Measurements from ENCODE around the gene CELF3. TPM values are rescaled to one million over a fixed set of nuclear protein-coding genes. Genes with fewer than 3 reads are reported as not detected.

The CELF3 gene
- polyA plus RNA-seq (2013, experiment 1 of 4): 6.0 TPM
- polyA plus RNA-seq (2013, experiment 2 of 4): 4.6 TPM
- polyA plus RNA-seq (2013, experiment 3 of 4): 7.5 TPM
- 9.6 TPM for polyA plus RNA-seq (2013, experiment 4 of 4)

- Histone ChIP-seq H3K4me1 (ENCODE audit: control insufficient read depth, insufficient read depth, low read length) (peaks cover 51% of the 10 kb centered on the region), H3K36me3 (ENCODE audit: control insufficient read depth, insufficient read depth, low read length) (no peaks in the 10 kb centered on the region), H3K27me3 (ENCODE audit: control insufficient read depth, insufficient read depth, low read length, poor library complexity, severe bottlenecking) (peaks cover 34% of the 10 kb centered on the region), H3K4me3 (ENCODE audit: insufficient read depth, low read depth, low read length) (peak within 1 kb of the TSS; percentile 41), H3K27ac (ENCODE audit: insufficient read depth, low read depth, low read length, poor library complexity, severe bottlenecking) (peak within 1 kb of the TSS; percentile 87), H3K9me3 (ENCODE audit: control insufficient read depth, low read length) (no peaks in the 10 kb centered on the region)
- WGBS, 2 experiments: 3% methylated on average over 26 to 27 of the region's 27 CpGs
Observed at GRCh38 chr1:151716771-151717631, at the start of gene CELF3. Gene CELF3 (minus strand): TSS chr1:151716803. CDS start chr1:151716020, 783 bp downstream.

- Histone ChIP-seq H3K27me3 (ENCODE audit: control insufficient read depth, insufficient read depth, low read length, poor library complexity, severe bottlenecking) (no peaks in the 10 kb centered on the region), H3K36me3 (ENCODE audit: control insufficient read depth, insufficient read depth, low read length) (peaks cover 6% of the 10 kb centered on the region), H3K27ac (ENCODE audit: insufficient read depth, low read depth, low read length, poor library complexity, severe bottlenecking) (no peak overlapping the region), H3K4me1 (ENCODE audit: control insufficient read depth, insufficient read depth, low read length) (peaks cover 3% of the 10 kb centered on the region), H3K4me3 (ENCODE audit: insufficient read depth, low read depth, low read length) (peak overlapping the region; percentile 68), H3K9me3 (ENCODE audit: control insufficient read depth, low read length) (no peaks in the 10 kb centered on the region)
- 88 to 89% methylated on average over 10 of the region's 10 CpGs for WGBS, 2 experiments
Observed at GRCh38 chr1:151763990-151764389, 47.4 kb upstream of the CELF3 start.

GRCh38 chr1:151762941-151763921, 46.6 kb upstream of the CELF3 start, which contains the start of gene MRPL9:
Gene MRPL9 (minus strand): TSS chr1:151763496. CDS start chr1:151763479, 17 bp downstream.
- no peaks in the 10 kb centered on the region for H3K27me3 ChIP-seq (ENCODE audit: control insufficient read depth, insufficient read depth, low read length, poor library complexity, severe bottlenecking)
- no peaks in the 10 kb centered on the region for H3K9me3 ChIP-seq (ENCODE audit: control insufficient read depth, low read length)
- peak within 1 kb of the TSS; percentile 31 for H3K27ac ChIP-seq (ENCODE audit: insufficient read depth, low read depth, low read length, poor library complexity, severe bottlenecking)
- peaks cover 6% of the 10 kb centered on the region for H3K36me3 ChIP-seq (ENCODE audit: control insufficient read depth, insufficient read depth, low read length)
- peaks cover 3% of the 10 kb centered on the region for H3K4me1 ChIP-seq (ENCODE audit: control insufficient read depth, insufficient read depth, low read length)
- WGBS, 2 experiments: 1% methylated on average over 66 to 68 of the region's 68 CpGs
- H3K4me3 ChIP-seq (ENCODE audit: insufficient read depth, low read depth, low read length): peak within 1 kb of the TSS; percentile 68

GRCh38 chr1:151760597-151761385, 44.2 kb upstream of the CELF3 start:
- Histone ChIP-seq H3K4me1 (ENCODE audit: control insufficient read depth, insufficient read depth, low read length) (peaks cover 3% of the 10 kb centered on the region), H3K36me3 (ENCODE audit: control insufficient read depth, insufficient read depth, low read length) (peaks cover 6% of the 10 kb centered on the region), H3K27me3 (ENCODE audit: control insufficient read depth, insufficient read depth, low read length, poor library complexity, severe bottlenecking) (no peaks in the 10 kb centered on the region), H3K4me3 (ENCODE audit: insufficient read depth, low read depth, low read length) (no peak overlapping the region), H3K9me3 (ENCODE audit: control insufficient read depth, low read length) (no peaks in the 10 kb centered on the region), H3K27ac (ENCODE audit: insufficient read depth, low read depth, low read length, poor library complexity, severe bottlenecking) (no peak overlapping the region)
- 82 to 93% methylated on average over 5 to 7 of the region's 7 CpGs for WGBS, 2 experiments

GRCh38 chr1:151759241-151759640, 42.6 kb upstream of the CELF3 start:
- Histone ChIP-seq H3K27ac (ENCODE audit: insufficient read depth, low read depth, low read length, poor library complexity, severe bottlenecking) (no peak overlapping the region), H3K36me3 (ENCODE audit: control insufficient read depth, insufficient read depth, low read length) (peaks cover 6% of the 10 kb centered on the region), H3K27me3 (ENCODE audit: control insufficient read depth, insufficient read depth, low read length, poor library complexity, severe bottlenecking) (no peaks in the 10 kb centered on the region), H3K4me1 (ENCODE audit: control insufficient read depth, insufficient read depth, low read length) (peaks cover 3% of the 10 kb centered on the region), H3K4me3 (ENCODE audit: insufficient read depth, low read depth, low read length) (no peak overlapping the region), H3K9me3 (ENCODE audit: control insufficient read depth, low read length) (no peaks in the 10 kb centered on the region)

- Histone ChIP-seq H3K4me3 (ENCODE audit: insufficient read depth, low read depth, low read length) (no peak overlapping the region), H3K9me3 (ENCODE audit: control insufficient read depth, low read length) (no peaks in the 10 kb centered on the region), H3K36me3 (ENCODE audit: control insufficient read depth, insufficient read depth, low read length) (peaks cover 6% of the 10 kb centered on the region), H3K4me1 (ENCODE audit: control insufficient read depth, insufficient read depth, low read length) (no peaks in the 10 kb centered on the region), H3K27ac (ENCODE audit: insufficient read depth, low read depth, low read length, poor library complexity, severe bottlenecking) (no peak overlapping the region), H3K27me3 (ENCODE audit: control insufficient read depth, insufficient read depth, low read length, poor library complexity, severe bottlenecking) (no peaks in the 10 kb centered on the region)
- 84 to 90% methylated on average over 1 of the region's 1 CpG for WGBS, 2 experiments
Observed at GRCh38 chr1:151756291-151756690, 39.7 kb upstream of the CELF3 start.

- Histone ChIP-seq H3K9me3 (ENCODE audit: control insufficient read depth, low read length) (peaks cover 2% of the 10 kb centered on the region), H3K4me3 (ENCODE audit: insufficient read depth, low read depth, low read length) (no peak overlapping the region), H3K36me3 (ENCODE audit: control insufficient read depth, insufficient read depth, low read length) (no peaks in the 10 kb centered on the region), H3K27me3 (ENCODE audit: control insufficient read depth, insufficient read depth, low read length, poor library complexity, severe bottlenecking) (peaks cover 4% of the 10 kb centered on the region), H3K27ac (ENCODE audit: insufficient read depth, low read depth, low read length, poor library complexity, severe bottlenecking) (no peak overlapping the region), H3K4me1 (ENCODE audit: control insufficient read depth, insufficient read depth, low read length) (no peaks in the 10 kb centered on the region)
- WGBS, 2 experiments: 92 to 93% methylated on average over 4 of the region's 4 CpGs
Observed at GRCh38 chr1:151741516-151741915, 24.9 kb upstream of the CELF3 start.

- WGBS, 2 experiments: 83% methylated on average over 3 of the region's 3 CpGs
- H3K4me1 ChIP-seq (ENCODE audit: control insufficient read depth, insufficient read depth, low read length): no peaks in the 10 kb centered on the region
- H3K4me3 ChIP-seq (ENCODE audit: insufficient read depth, low read depth, low read length): no peak overlapping the region
- peaks cover 2% of the 10 kb centered on the region for H3K9me3 ChIP-seq (ENCODE audit: control insufficient read depth, low read length)
- H3K27ac ChIP-seq (ENCODE audit: insufficient read depth, low read depth, low read length, poor library complexity, severe bottlenecking): no peak overlapping the region
- H3K27me3 ChIP-seq (ENCODE audit: control insufficient read depth, insufficient read depth, low read length, poor library complexity, severe bottlenecking): peaks cover 4% of the 10 kb centered on the region
- H3K36me3 ChIP-seq (ENCODE audit: control insufficient read depth, insufficient read depth, low read length): no peaks in the 10 kb centered on the region
Observed at GRCh38 chr1:151739590-151740355, 23.2 kb upstream of the CELF3 start.

- Histone ChIP-seq H3K36me3 (ENCODE audit: control insufficient read depth, insufficient read depth, low read length) (no peaks in the 10 kb centered on the region), H3K4me1 (ENCODE audit: control insufficient read depth, insufficient read depth, low read length) (no peaks in the 10 kb centered on the region), H3K27me3 (ENCODE audit: control insufficient read depth, insufficient read depth, low read length, poor library complexity, severe bottlenecking) (no peaks in the 10 kb centered on the region), H3K4me3 (ENCODE audit: insufficient read depth, low read depth, low read length) (no peak overlapping the region), H3K27ac (ENCODE audit: insufficient read depth, low read depth, low read length, poor library complexity, severe bottlenecking) (no peak overlapping the region), H3K9me3 (ENCODE audit: control insufficient read depth, low read length) (peaks cover 2% of the 10 kb centered on the region)
Observed at GRCh38 chr1:151737479-151737878, 20.9 kb upstream of the CELF3 start.

Measured in ectodermal cell (in vitro differentiated cells).